Mucosa of stomach (tissue), 1 donor: Measurements from ENCODE around the gene FNDC11.
A peak's percentile ranks its signal among the peaks of the same experiment; 100 is the strongest.

ENCODE experiments used
- H3K27me3 ChIP-seq: one replicate; pipeline ENCODE4 v1.7.0; 2013; ENCODE audit warnings: mild to moderate bottlenecking, low read length; ENCODE audit not compliant: control insufficient read depth, insufficient read depth
- H3K36me3 ChIP-seq: one replicate; pipeline ENCODE4 v1.7.0; 2013; ENCODE audit warnings: low read length; ENCODE audit not compliant: control insufficient read depth, insufficient read depth
- H3K4me1 ChIP-seq: one replicate; pipeline ENCODE4 v1.7.0; 2013; ENCODE audit warnings: mild to moderate bottlenecking, low read length; ENCODE audit not compliant: control insufficient read depth, insufficient read depth
- H3K4me3 ChIP-seq: one replicate; pipeline ENCODE4 v1.7.0; 2013; ENCODE audit warnings: low read length
- H3K9ac ChIP-seq: one replicate; pipeline ENCODE4 v1.7.0; 2013; ENCODE audit warnings: mild to moderate bottlenecking, low read length, moderate library complexity
- H3K9me3 ChIP-seq: one replicate; pipeline ENCODE4 v1.7.0; 2013; ENCODE audit warnings: mild to moderate bottlenecking, low read length, moderate library complexity; ENCODE audit not compliant: control insufficient read depth
- donor health status: Pancreatic carcinoma.

The FNDC11 gene

GRCh38 chr20:63518946-63519667, 34.9 kb upstream of the FNDC11 start:
- H3K9ac ChIP-seq, result peak overlapping the region; percentile 66
- peaks cover 11% of the 10 kb centered on the region for H3K36me3 ChIP-seq
- no peaks in the 10 kb centered on the region for H3K27me3 ChIP-seq
- H3K9me3 ChIP-seq, result no peaks in the 10 kb centered on the region
- H3K4me3 ChIP-seq, result peak overlapping the region; percentile 31
- peaks cover 29% of the 10 kb centered on the region for H3K4me1 ChIP-seq

GRCh38 chr20:63519668-63520503, 34.1 kb upstream of the FNDC11 start:
- Histone ChIP-seq H3K27me3 (no peaks in the 10 kb centered on the region), H3K36me3 (peaks cover 11% of the 10 kb centered on the region), H3K9ac (peak overlapping the region; percentile 66), H3K9me3 (no peaks in the 10 kb centered on the region), H3K4me3 (peak overlapping the region; percentile 31), H3K4me1 (peaks cover 29% of the 10 kb centered on the region)

- Histone ChIP-seq H3K4me3 (peak within 1 kb of the TSS; percentile 98), H3K4me1 (peaks cover 29% of the 10 kb centered on the region), H3K9ac (peak within 1 kb of the TSS; percentile 87), H3K27me3 (no peaks in the 10 kb centered on the region), H3K36me3 (peaks cover 11% of the 10 kb centered on the region), H3K9me3 (no peaks in the 10 kb centered on the region)
Measured at GRCh38 chr20:63520504-63520933, 33.4 kb upstream of the FNDC11 start, which contains the start of gene PPDPF. Gene PPDPF (plus strand): TSS chr20:63520765. CDS start chr20:63521309, 544 bp downstream.

GRCh38 chr20:63520934-63521601, 32.9 kb upstream of the FNDC11 start:
- H3K9ac ChIP-seq, result peak overlapping the region; percentile 87
- peaks cover 32% of the 10 kb centered on the region for H3K4me1 ChIP-seq
- H3K36me3 ChIP-seq, result peaks cover 11% of the 10 kb centered on the region
- no peaks in the 10 kb centered on the region for H3K9me3 ChIP-seq
- H3K27me3 ChIP-seq, result no peaks in the 10 kb centered on the region
- H3K4me3 ChIP-seq, result peak overlapping the region; percentile 98

- Histone ChIP-seq H3K9ac (peak overlapping the region; percentile 87), H3K4me1 (peaks cover 34% of the 10 kb centered on the region), H3K9me3 (no peaks in the 10 kb centered on the region), H3K36me3 (peaks cover 11% of the 10 kb centered on the region), H3K27me3 (no peaks in the 10 kb centered on the region), H3K4me3 (peak overlapping the region; percentile 98)
Measured at GRCh38 chr20:63521602-63522001, 32.4 kb upstream of the FNDC11 start.

GRCh38 chr20:63522091-63522868, 31.7 kb upstream of the FNDC11 start:
- Histone ChIP-seq H3K9me3 (no peaks in the 10 kb centered on the region), H3K9ac (peak overlapping the region; percentile 74), H3K27me3 (no peaks in the 10 kb centered on the region), H3K36me3 (peaks cover 11% of the 10 kb centered on the region), H3K4me3 (peak overlapping the region; percentile 45), H3K4me1 (peaks cover 34% of the 10 kb centered on the region)

GRCh38 chr20:63522981-63523611, 30.9 kb upstream of the FNDC11 start:
- Histone ChIP-seq H3K27me3 (no peaks in the 10 kb centered on the region), H3K9ac (no peak overlapping the region), H3K4me1 (peaks cover 34% of the 10 kb centered on the region), H3K36me3 (peaks cover 11% of the 10 kb centered on the region), H3K9me3 (no peaks in the 10 kb centered on the region), H3K4me3 (no peak overlapping the region)

- no peak overlapping the region for H3K9ac ChIP-seq
- no peak overlapping the region for H3K4me3 ChIP-seq
- H3K27me3 ChIP-seq, result no peaks in the 10 kb centered on the region
Measured at GRCh38 chr20:63525185-63525584, 28.8 kb upstream of the FNDC11 start.

GRCh38 chr20:63525971-63526370, 28.0 kb upstream of the FNDC11 start:
- Histone ChIP-seq H3K9ac (no peak overlapping the region), H3K4me3 (no peak overlapping the region), H3K4me1 (peaks cover 34% of the 10 kb centered on the region), H3K9me3 (no peaks in the 10 kb centered on the region), H3K36me3 (peaks cover 11% of the 10 kb centered on the region), H3K27me3 (peaks cover 2% of the 10 kb centered on the region)

More at GRCh38 chr20:63525185-63525584, 28.8 kb upstream of the FNDC11 start:
- H3K4me1 ChIP-seq, result peaks cover 28% of the 10 kb centered on the region
- H3K9me3 ChIP-seq, result no peaks in the 10 kb centered on the region
- H3K36me3 ChIP-seq, result peaks cover 11% of the 10 kb centered on the region

- no peak overlapping the region for H3K4me3 ChIP-seq
- H3K27me3 ChIP-seq, result peaks cover 2% of the 10 kb centered on the region
- H3K4me1 ChIP-seq, result peaks cover 31% of the 10 kb centered on the region
- no peaks in the 10 kb centered on the region for H3K9me3 ChIP-seq
- no peak overlapping the region for H3K9ac ChIP-seq
- H3K36me3 ChIP-seq, result peaks cover 4% of the 10 kb centered on the region
Measured at GRCh38 chr20:63527184-63527583, 26.8 kb upstream of the FNDC11 start.
